ENCODE measurements around the gene SULT4A1. TPM values are rescaled to one million over a fixed set of nuclear protein-coding genes. Genes with fewer than 3 reads are reported as not detected.

SULT4A1 gene
- total RNA-seq, 4 donors from 2014 or later = 1.3 TPM; not detected in 3

DNA sequence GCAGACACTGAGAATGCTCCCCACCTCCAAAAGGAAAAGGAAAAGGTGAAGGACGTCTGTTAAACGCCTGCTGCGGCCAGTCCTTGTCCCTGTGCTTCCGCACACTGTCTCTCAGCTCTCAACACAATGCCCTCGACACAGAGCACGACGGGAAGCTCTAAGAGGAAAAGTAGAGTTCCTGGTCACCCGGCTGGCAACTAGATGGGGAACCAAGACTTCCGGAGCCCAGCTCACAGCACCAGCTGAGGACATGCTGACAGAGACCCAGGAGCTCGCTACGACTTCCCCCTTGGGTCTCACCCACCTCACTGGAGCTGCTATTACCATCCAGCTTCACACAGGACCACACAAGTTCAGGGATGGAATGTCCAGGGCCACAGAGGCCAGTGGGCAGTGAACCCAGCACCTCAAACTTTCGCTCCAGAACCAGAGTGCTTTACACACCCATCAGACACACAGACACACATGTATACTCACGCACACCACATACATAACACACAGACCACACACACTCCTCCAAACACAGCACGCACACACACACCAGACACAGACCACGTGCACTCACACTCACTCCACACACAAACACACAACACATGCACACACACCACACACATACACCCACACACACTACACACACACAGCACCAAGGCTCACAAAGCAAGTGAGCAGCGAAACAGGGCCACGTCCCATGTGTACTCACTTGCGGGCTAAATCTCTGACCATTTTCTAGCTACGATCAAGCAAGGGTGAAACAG lies 9.6 kb downstream of the SULT4A1 start:
- TF ChIP-seq EP300 (IDR thresholded peaks at IDR 0.05) = no peak
- TF ChIP-seq, protein P1, sequence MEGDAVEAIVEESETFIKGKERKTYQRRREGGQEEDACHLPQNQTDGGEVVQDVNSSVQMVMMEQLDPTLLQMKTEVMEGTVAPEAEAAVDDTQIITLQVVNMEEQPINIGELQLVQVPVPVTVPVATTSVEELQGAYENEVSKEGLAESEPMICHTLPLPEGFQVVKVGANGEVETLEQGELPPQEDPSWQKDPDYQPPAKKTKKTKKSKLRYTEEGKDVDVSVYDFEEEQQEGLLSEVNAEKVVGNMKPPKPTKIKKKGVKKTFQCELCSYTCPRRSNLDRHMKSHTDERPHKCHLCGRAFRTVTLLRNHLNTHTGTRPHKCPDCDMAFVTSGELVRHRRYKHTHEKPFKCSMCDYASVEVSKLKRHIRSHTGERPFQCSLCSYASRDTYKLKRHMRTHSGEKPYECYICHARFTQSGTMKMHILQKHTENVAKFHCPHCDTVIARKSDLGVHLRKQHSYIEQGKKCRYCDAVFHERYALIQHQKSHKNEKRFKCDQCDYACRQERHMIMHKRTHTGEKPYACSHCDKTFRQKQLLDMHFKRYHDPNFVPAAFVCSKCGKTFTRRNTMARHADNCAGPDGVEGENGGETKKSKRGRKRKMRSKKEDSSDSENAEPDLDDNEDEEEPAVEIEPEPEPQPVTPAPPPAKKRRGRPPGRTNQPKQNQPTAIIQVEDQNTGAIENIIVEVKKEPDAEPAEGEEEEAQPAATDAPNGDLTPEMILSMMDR (IDR thresholded peaks at IDR 0.05) = no peak
- no peak for TF ChIP-seq POLR2A (IDR thresholded peaks at IDR 0.05)
- no peak overlapping the region for H3K4me3 ChIP-seq
- H3K27ac ChIP-seq = no peak overlapping the region
- peaks cover 0 to 28% (median 2%) of the 10 kb centered on the region in 4 donors for H3K9me3 ChIP-seq
- H3K36me3 ChIP-seq = no peaks in the 10 kb centered on the region
- no peak for DNase-seq (ENCODE audit: low spot score in 2 of 2)
- peaks cover 0 to 8% of the 10 kb centered on the region in 2 donors for H3K27me3 ChIP-seq
- 75 to 76% methylated on average over 19 of the region's 19 CpGs for WGBS, 2 donors
- H3K4me1 ChIP-seq = no peaks in the 10 kb centered on the region

DNA sequence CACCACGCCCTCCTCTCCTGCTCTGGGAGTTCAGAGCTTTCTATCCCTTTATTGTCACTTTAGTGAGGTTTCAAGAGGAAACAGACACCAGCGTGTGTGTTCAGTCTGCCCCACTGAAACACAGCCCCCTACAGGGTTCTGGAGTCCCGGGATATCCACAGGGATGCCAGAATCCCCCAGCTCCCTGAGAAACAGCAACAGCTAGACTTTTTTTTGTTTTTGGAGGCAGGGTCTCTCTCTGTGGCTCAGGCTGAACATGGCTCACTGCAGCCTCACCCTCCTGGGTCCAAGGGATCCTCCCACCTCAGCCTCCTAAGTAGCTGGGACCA lies 10.4 kb downstream of the SULT4A1 start:
- Histone ChIP-seq H3K27me3 (peaks cover 0 to 4% of the 10 kb centered on the region in 2 donors), H3K4me3 (no peak overlapping the region), H3K27ac (no peak overlapping the region), H3K9me3 (peaks cover 0 to 20% (median under 1%) of the 10 kb centered on the region in 4 donors), H3K4me1 (no peaks in the 10 kb centered on the region), H3K36me3 (no peaks in the 10 kb centered on the region)
- no peak for DNase-seq (ENCODE audit: low spot score in 2 of 2)
- WGBS, 2 donors = 34 to 49% methylated on average over 3 of the region's 3 CpGs
- TF ChIP-seq, protein P1 (IDR thresholded peaks at IDR 0.05) = no peak
- TF ChIP-seq EP300 (IDR thresholded peaks at IDR 0.05) = no peak
- TF ChIP-seq POLR2A (IDR thresholded peaks at IDR 0.05) = no peak

DNA sequence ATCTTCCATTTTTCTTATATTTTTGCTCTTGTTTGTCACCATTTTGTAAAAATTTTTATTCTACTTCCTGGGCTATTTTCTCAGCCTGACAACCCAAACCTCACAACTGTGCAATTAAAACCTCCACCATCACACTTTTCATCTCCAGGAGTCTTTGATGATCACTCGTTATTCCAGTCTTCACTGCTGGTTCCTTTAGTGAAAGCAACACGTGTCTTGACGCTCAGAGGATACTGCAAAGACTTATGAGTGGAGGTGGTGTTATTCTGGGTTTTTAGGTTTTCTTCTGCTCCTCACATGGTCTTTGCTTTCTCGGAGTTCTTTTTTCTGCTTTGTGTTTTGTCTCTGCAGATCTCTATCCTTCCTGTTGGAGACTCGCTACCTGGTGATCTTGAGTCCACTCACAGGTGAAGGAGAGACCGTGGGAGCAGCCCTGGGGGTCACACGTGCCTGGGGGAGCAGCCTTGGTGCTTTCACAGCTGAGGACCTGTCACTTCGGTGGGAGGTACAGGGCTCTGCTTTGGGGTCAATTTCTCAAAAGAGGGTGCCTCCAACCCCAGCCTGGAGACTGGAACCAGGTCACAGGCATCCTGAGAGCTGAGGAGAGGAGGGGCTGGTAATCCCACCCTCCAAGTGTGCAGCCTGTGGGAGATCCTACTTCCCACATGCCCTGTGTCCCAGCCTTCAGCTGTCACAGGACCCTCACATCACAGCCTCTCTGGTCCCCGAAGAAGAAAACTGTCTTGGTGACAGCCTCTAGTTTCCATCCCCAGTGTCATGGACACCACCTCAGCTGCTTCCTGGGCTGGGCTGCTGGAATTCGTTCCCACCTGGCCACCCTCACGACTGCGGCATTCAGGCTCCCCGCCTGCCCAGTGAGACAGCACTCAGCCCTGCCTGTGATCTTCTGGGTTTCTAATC lies 11.0 kb downstream of the SULT4A1 start:
- no peak for DNase-seq (ENCODE audit: low spot score in 2 of 2)

DNA sequence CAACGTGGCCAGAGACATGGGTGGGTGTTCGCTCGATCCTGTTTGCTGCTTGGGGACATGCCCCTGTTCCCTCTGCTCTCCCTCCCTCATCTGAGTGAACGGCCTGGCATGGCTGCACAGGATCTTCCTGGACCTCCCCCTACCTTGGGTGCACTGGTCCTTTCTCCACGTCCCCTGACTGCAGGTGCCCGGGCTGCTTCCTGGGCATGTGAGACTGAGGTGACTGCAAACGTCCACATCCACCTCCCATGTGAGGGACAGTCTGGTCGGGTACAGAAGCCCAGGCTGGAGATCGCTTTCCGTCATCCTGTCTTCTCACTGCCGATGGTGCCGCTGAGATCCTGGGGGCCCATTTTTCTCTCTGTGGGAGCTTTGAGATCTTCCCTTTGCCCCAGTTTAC lies 11.8 kb downstream of the SULT4A1 start:
- peaks cover 0 to 6% (median 0%) of the 10 kb centered on the region in 4 donors for H3K9me3 ChIP-seq

More for the DNA sequence above, 11.0 kb downstream of the SULT4A1 start:
- TF ChIP-seq EP300 (IDR thresholded peaks at IDR 0.05) = no peak
- TF ChIP-seq, protein P1 (IDR thresholded peaks at IDR 0.05) = no peak
- no peak for TF ChIP-seq POLR2A (IDR thresholded peaks at IDR 0.05)
- Histone ChIP-seq H3K36me3 (no peaks in the 10 kb centered on the region), H3K4me1 (no peaks in the 10 kb centered on the region), H3K27me3 (peaks cover 0 to 4% of the 10 kb centered on the region in 2 donors), H3K9me3 (peaks cover 0 to 14% (median 0%) of the 10 kb centered on the region in 4 donors), H3K27ac (no peak overlapping the region), H3K4me3 (no peak overlapping the region)
- 61 to 66% methylated on average over 13 of the region's 13 CpGs for WGBS, 2 donors

DNA sequence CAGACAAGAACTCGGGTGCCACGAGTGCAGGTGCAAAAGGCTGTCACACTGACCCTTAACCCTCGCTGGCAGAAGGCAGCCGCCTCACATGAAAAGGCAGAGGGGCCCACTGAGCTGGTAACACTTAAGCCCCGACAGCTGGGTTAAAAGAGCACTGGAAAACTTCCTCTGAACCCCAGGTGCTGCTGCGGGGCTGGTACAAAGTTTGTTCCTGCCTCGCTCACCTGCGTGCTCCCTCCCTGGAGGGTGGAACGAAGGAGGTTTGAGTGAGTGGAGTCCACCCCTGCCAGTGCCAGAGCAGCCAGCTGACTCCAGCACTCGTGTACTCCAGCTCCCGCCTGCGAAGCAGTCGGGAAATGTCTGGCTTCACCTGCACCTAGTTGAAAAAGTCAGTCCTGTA lies 12.6 kb downstream of the SULT4A1 start:
- 67 to 72% methylated on average over 12 to 13 of the region's 13 CpGs for WGBS, 2 donors
- Histone ChIP-seq H3K27ac (no peak overlapping the region), H3K4me3 (no peak overlapping the region), H3K9me3 (peaks cover 0 to 6% (median 0%) of the 10 kb centered on the region in 4 donors), H3K27me3 (peaks cover 0 to 4% of the 10 kb centered on the region in 2 donors), H3K36me3 (no peaks in the 10 kb centered on the region), H3K4me1 (no peaks in the 10 kb centered on the region)
- DNase-seq (ENCODE audit: low spot score in 2 of 2) = peak in 1 of 2 donors; percentile 4
- TF ChIP-seq POLR2A (IDR thresholded peaks at IDR 0.05) (no peak), EP300 (IDR thresholded peaks at IDR 0.05) (no peak)
- TF ChIP-seq, protein P1 (IDR thresholded peaks at IDR 0.05) = no peak

More for the DNA sequence above, 11.8 kb downstream of the SULT4A1 start:
- Histone ChIP-seq H3K27me3 (peaks cover 0 to 4% of the 10 kb centered on the region in 2 donors), H3K36me3 (no peaks in the 10 kb centered on the region), H3K4me1 (no peaks in the 10 kb centered on the region), H3K27ac (no peak overlapping the region), H3K4me3 (no peak overlapping the region)
- TF ChIP-seq POLR2A (IDR thresholded peaks at IDR 0.05) (no peak), EP300 (IDR thresholded peaks at IDR 0.05) (no peak)
- DNase-seq (ENCODE audit: low spot score in 2 of 2) = peak in 1 of 2 donors; percentile 7
- WGBS, 2 donors = 66 to 79% methylated on average over 12 of the region's 12 CpGs
